Testis (tissue), 2 donors: ENCODE results near the gene ZNF268.

Experiments
- CTCF ChIP-seq, 3 experiments: fragments of 450-650 bp in 2 of 3; fragments of 200-600 bp in 1 of 3; sonication (generic) in 1 of 3; IDR thresholded peaks; one replicate each; pipeline ENCODE4 v1.5.1; 2016 to 2019; ENCODE audit warnings: antibody characterized with exemption in 3 of 3, mild to moderate bottlenecking in 2 of 3, moderate library complexity in 1 of 3
- POLR2A ChIP-seq: fragments of 450-650 bp; IDR thresholded peaks from one replicate; pipeline ENCODE4 v1.6.1; 2017; ENCODE audit warnings: antibody characterized with exemption, mild to moderate bottlenecking, moderate library complexity

- TF ChIP-seq CTCF (IDR thresholded peaks at IDR 0.05) (no peak), POLR2A (no peak)
These were observed 45.5 kb upstream of the ZNF268 start for GRCh38 chr12:133135747-133136146.
